Measurements from ENCODE around the gene DPP6. TPM values are rescaled to one million over a fixed set of nuclear protein-coding genes. Genes with fewer than 3 reads are reported as not detected.

Gene DPP6
- total and polyA plus RNA-seq, 2 donors (not counting 1 experiment from before 2014, with no cell fraction given): not detected

DNA sequence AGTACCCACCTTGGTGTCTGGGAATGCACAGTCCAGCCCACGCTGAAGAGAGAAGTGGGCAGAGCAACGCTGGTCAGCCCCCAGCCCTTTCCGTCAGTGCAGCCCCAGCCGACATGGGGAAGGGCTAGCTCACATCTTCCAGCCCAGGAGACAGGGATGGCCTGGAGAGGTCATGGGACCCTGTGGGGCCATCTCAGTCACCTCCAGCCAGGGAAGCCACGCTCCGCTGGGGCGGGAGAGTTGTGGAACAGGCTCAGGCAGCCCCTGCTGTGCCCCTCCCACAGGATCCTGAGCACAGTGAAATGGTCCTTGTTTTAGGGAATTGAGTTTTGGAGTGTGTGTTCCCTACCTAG is 865.6 kb downstream of the DPP6 start:
- Mint-ChIP-seq H3K4me1 (peaks cover 5% of the 10 kb centered on the region), H3K27ac (no peak overlapping the region), H3K9me3 (ENCODE audit: insufficient read depth) (no peaks in the 10 kb centered on the region), H3K27me3 (peaks cover 39% of the 10 kb centered on the region), H3K4me3 (no peak overlapping the region)
- H3K27ac ChIP-seq (ENCODE audit: low read length in 2 of 2): no peak overlapping the region
- DNase-seq: no peak
- TF ChIP-seq, protein P1, sequence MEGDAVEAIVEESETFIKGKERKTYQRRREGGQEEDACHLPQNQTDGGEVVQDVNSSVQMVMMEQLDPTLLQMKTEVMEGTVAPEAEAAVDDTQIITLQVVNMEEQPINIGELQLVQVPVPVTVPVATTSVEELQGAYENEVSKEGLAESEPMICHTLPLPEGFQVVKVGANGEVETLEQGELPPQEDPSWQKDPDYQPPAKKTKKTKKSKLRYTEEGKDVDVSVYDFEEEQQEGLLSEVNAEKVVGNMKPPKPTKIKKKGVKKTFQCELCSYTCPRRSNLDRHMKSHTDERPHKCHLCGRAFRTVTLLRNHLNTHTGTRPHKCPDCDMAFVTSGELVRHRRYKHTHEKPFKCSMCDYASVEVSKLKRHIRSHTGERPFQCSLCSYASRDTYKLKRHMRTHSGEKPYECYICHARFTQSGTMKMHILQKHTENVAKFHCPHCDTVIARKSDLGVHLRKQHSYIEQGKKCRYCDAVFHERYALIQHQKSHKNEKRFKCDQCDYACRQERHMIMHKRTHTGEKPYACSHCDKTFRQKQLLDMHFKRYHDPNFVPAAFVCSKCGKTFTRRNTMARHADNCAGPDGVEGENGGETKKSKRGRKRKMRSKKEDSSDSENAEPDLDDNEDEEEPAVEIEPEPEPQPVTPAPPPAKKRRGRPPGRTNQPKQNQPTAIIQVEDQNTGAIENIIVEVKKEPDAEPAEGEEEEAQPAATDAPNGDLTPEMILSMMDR (IDR thresholded peaks at IDR 0.05): no peak
- TF ChIP-seq EZH2 (IDR thresholded peaks at IDR 0.05; ENCODE audit: borderline replicate concordance, insufficient read depth, low read depth, low read length, poor library complexity, severe bottlenecking): no peak
- H3K79me2 ChIP-seq (ENCODE audit: control insufficient read depth, insufficient read depth, low read length): no peaks in the 10 kb centered on the region
- no peaks in the 10 kb centered on the region for H4K20me1 ChIP-seq (ENCODE audit: control insufficient read depth, insufficient read depth, low read length, poor library complexity, severe bottlenecking)
- ChIA-PET CTCF (interaction anchor here (1.1 kb wide), 1 partner anchor 59 kb away, joined by 3 read pairs; no protein-coding TSS in a partner anchor), POLR2A (no interaction called here)
- H3K4me1 ChIP-seq (ENCODE audit: control insufficient read depth in 2 of 2, insufficient read depth in 2 of 2, low read length in 2 of 2): peaks cover 7 to 9% of the 10 kb centered on the region in 2 donors
- no peak for ATAC-seq (ENCODE audit: low read depth)
- H3K9me3 ChIP-seq (ENCODE audit: control extremely low read depth in 1 of 3, control insufficient read depth in 2 of 3, insufficient read depth in 1 of 3, low read length in 2 of 3): peaks cover 0 to 8% (median 2%) of the 10 kb centered on the region in 3 donors
- intact Hi-C loops (cut with micrococcal nuclease): no loop called here
- H3K9ac ChIP-seq (ENCODE audit: low read length): no peak overlapping the region
- H3K27me3 ChIP-seq (replicated peaks in 1 of 4; ENCODE audit: control extremely low read depth in 1 of 4, control insufficient read depth in 3 of 4, insufficient read depth in 4 of 4, low read length in 3 of 4): peaks cover 0 to 21% (median 9%) of the 10 kb centered on the region in 4 experiments
- no peaks in the 10 kb centered on the region for H3K36me3 ChIP-seq (replicated peaks in 1 of 2; ENCODE audit: control extremely low read depth in 1 of 2, control insufficient read depth in 1 of 2, extremely low read depth in 1 of 2, insufficient read depth in 2 of 2, low read length in 1 of 2)
- no peak overlapping the region for H3K4me2 ChIP-seq (replicated peaks; ENCODE audit: low read depth, low read length, poor library complexity, severe bottlenecking)
- H2AFZ ChIP-seq (ENCODE audit: insufficient read depth, low read depth, low read length, poor library complexity, severe bottlenecking): no peak overlapping the region
- WGBS (ENCODE audit: insufficient coverage): 95% methylated on average over 7 of the region's 7 CpGs
- no peak overlapping the region for H3K4me3 ChIP-seq (ENCODE audit: control extremely low read depth in 1 of 5, extremely low read depth in 1 of 5, insufficient read depth in 1 of 5, low read depth in 2 of 5, low read length in 4 of 5)

DNA sequence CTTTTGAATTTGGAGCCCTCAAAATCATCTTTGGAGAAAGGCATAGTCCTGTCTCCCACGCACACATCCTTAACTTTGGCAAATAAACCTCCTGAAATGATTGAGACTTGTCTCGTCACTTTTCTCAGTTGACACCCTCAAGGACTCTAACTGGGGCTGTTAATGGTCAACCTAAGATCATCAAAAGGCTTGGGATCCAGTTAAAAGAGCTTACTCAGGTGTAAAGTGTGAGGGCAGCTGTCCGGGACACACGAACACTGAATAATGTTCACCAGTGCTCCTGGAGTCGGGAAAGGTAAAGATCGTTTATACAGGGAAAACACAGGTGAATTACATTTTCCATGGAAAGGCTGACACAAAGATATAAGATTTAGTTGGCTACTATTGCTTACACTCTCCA is 866.1 kb downstream of the DPP6 start:
- H3K4me2 ChIP-seq (replicated peaks; ENCODE audit: low read depth, low read length, poor library complexity, severe bottlenecking): no peak overlapping the region
- no peaks in the 10 kb centered on the region for H3K36me3 ChIP-seq (replicated peaks in 1 of 2; ENCODE audit: control extremely low read depth in 1 of 2, control insufficient read depth in 1 of 2, extremely low read depth in 1 of 2, insufficient read depth in 2 of 2, low read length in 1 of 2)
- WGBS (ENCODE audit: insufficient coverage): 95% methylated on average over 5 of the region's 6 CpGs
- Mint-ChIP-seq H3K27ac (no peak overlapping the region), H3K4me1 (peaks cover 5% of the 10 kb centered on the region), H3K4me3 (no peak overlapping the region), H3K9me3 (ENCODE audit: insufficient read depth) (no peaks in the 10 kb centered on the region), H3K27me3 (peaks cover 39% of the 10 kb centered on the region)
- DNase-seq: no peak
- ChIA-PET CTCF (no interaction called here), POLR2A (no interaction called here)
- H3K4me3 ChIP-seq (ENCODE audit: control extremely low read depth in 1 of 5, extremely low read depth in 1 of 5, insufficient read depth in 1 of 5, low read depth in 2 of 5, low read length in 4 of 5): no peak overlapping the region
- no peaks in the 10 kb centered on the region for H3K79me2 ChIP-seq (ENCODE audit: control insufficient read depth, insufficient read depth, low read length)
- intact Hi-C loops (cut with micrococcal nuclease): no loop called here
- peaks cover 0 to 8% (median 2%) of the 10 kb centered on the region in 3 donors for H3K9me3 ChIP-seq (ENCODE audit: control extremely low read depth in 1 of 3, control insufficient read depth in 2 of 3, insufficient read depth in 1 of 3, low read length in 2 of 3)
- TF ChIP-seq, protein P1 (IDR thresholded peaks at IDR 0.05): no peak
- H2AFZ ChIP-seq (ENCODE audit: insufficient read depth, low read depth, low read length, poor library complexity, severe bottlenecking): no peak overlapping the region
- H3K9ac ChIP-seq (ENCODE audit: low read length): no peak overlapping the region
- H3K27me3 ChIP-seq (replicated peaks in 1 of 4; ENCODE audit: control extremely low read depth in 1 of 4, control insufficient read depth in 3 of 4, insufficient read depth in 4 of 4, low read length in 3 of 4): peaks cover 0 to 21% (median 9%) of the 10 kb centered on the region in 4 experiments
- no peak overlapping the region for H3K27ac ChIP-seq (ENCODE audit: low read length in 2 of 2)
- no peaks in the 10 kb centered on the region for H4K20me1 ChIP-seq (ENCODE audit: control insufficient read depth, insufficient read depth, low read length, poor library complexity, severe bottlenecking)
- peaks cover 7 to 9% of the 10 kb centered on the region in 2 donors for H3K4me1 ChIP-seq (ENCODE audit: control insufficient read depth in 2 of 2, insufficient read depth in 2 of 2, low read length in 2 of 2)
- ATAC-seq (ENCODE audit: low read depth): no peak

Data from B cell (primary cell).